SK-N-SH treated with all-trans-retinoic acid at 6 μM for 48 hours (cell line): ENCODE results near the gene NID1.

ENCODE experiments used
- ARNTL ChIP-seq: fragments of 450-650 bp; formaldehyde crosslinking; IDR thresholded peaks from 2 replicates; pipeline ENCODE4 v1.5.0; 2020; ENCODE audit warnings: low read depth, mild to moderate bottlenecking, moderate library complexity, borderline replicate concordance
- BACH2 ChIP-seq: fragments of 250-450 bp; sonication (Bioruptor Pico); IDR thresholded peaks from 2 replicates; pipeline ENCODE4 v1.9.0; 2021; ENCODE audit warnings: mild to moderate bottlenecking, borderline replicate concordance
- CSDC2 ChIP-seq: fragments of 250-450 bp; sonication (Bioruptor Pico); IDR thresholded peaks from 2 replicates; pipeline ENCODE4 v1.5.0; 2020; ENCODE audit warnings: mild to moderate bottlenecking, moderate library complexity
- ESRRG ChIP-seq: fragments of 250-450 bp; sonication (Bioruptor Pico); IDR thresholded peaks from 2 replicates; pipeline ENCODE4 v1.6.1; 2021; ENCODE audit warnings: mild to moderate bottlenecking
- GLIS3 ChIP-seq: fragments of 250-450 bp; sonication (Bioruptor Pico); IDR thresholded peaks from 2 replicates; pipeline ENCODE4 v1.5.0; 2020; ENCODE audit warnings: mild to moderate bottlenecking, moderate library complexity
- PATZ1 ChIP-seq: fragments of 250-450 bp; sonication (Bioruptor Pico); IDR thresholded peaks from 2 replicates; pipeline ENCODE4 v1.8.0; 2020; ENCODE audit warnings: mild to moderate bottlenecking, moderate library complexity, borderline replicate concordance
- PPARA ChIP-seq: fragments of 250-450 bp; sonication (Bioruptor Pico); IDR thresholded peaks from 2 replicates; pipeline ENCODE4 v1.5.0; 2020; ENCODE audit warnings: mild to moderate bottlenecking, borderline replicate concordance
- RARB ChIP-seq: fragments of 250-450 bp; sonication (Bioruptor Pico); IDR thresholded peaks from 2 replicates; pipeline ENCODE4 v1.8.0; 2021; ENCODE audit warnings: mild to moderate bottlenecking, moderate library complexity
- TCF4 ChIP-seq: fragments of 250-450 bp; sonication (Bioruptor Pico); IDR thresholded peaks from 2 replicates; pipeline ENCODE4 v1.8.0; 2021; ENCODE audit warnings: mild to moderate bottlenecking, moderate library complexity, borderline replicate concordance
- TSHZ2 ChIP-seq: fragments of 250-450 bp; sonication (Bioruptor Pico); IDR thresholded peaks from 2 replicates; pipeline ENCODE4 v1.5.0; 2020; ENCODE audit warnings: mild to moderate bottlenecking, moderate library complexity
- ZFP3 ChIP-seq: fragments of 250-450 bp; sonication (Bioruptor Pico); IDR thresholded peaks from 2 replicates; pipeline ENCODE4 v1.5.0; 2020; ENCODE audit warnings: mild to moderate bottlenecking, moderate library complexity
- ZFP30 ChIP-seq: fragments of 450-650 bp; formaldehyde crosslinking; IDR thresholded peaks from 2 replicates; pipeline ENCODE4 v1.5.0; 2022; ENCODE audit warnings: mild to moderate bottlenecking, moderate library complexity
- ZNF8 ChIP-seq: fragments of 450-650 bp; formaldehyde crosslinking; IDR thresholded peaks from 2 replicates; pipeline ENCODE4 v1.5.0; 2020; ENCODE audit warnings: mild to moderate bottlenecking, moderate library complexity
- TF ChIP-seq, protein P1 (sequence below): fragments of 250-450 bp; sonication (Bioruptor Pico); IDR thresholded peaks from 2 replicates; pipeline ENCODE4 v1.5.1; 2021; ENCODE audit warnings: mild to moderate bottlenecking, moderate library complexity

DNA sequence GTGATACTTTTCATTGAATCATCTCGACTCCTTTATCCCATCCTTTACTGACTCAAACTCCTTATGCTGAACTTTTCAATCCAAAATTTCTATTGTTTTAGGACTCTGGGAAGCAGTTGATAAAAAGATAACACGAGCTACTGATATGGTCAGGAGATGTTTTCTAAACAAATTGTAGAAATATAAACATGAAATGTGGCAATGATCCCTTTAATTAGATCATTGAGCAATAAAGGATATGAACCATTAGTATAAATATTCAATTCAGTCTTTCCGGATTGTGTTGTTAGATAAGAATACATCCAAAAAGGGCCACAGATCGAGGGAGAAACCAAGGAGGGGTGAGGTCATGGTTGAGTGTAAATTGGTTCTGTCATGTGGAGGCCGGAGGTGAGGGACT, 88.4 kb downstream of the NID1 start:
- no peak for TF ChIP-seq ZFP3 (CRISPR knock-in tag)
- no peak for TF ChIP-seq PPARA (CRISPR knock-in tag)
- no peak for TF ChIP-seq BACH2
- TF ChIP-seq TCF4 = no peak
- no peak for TF ChIP-seq CSDC2 (CRISPR knock-in tag)
- TF ChIP-seq ARNTL = no peak
- TF ChIP-seq TSHZ2 (CRISPR knock-in tag) = no peak
- no peak for TF ChIP-seq ESRRG
- no peak for TF ChIP-seq ZNF8
- no peak for TF ChIP-seq PATZ1 (CRISPR knock-in tag)
- TF ChIP-seq, protein P1, sequence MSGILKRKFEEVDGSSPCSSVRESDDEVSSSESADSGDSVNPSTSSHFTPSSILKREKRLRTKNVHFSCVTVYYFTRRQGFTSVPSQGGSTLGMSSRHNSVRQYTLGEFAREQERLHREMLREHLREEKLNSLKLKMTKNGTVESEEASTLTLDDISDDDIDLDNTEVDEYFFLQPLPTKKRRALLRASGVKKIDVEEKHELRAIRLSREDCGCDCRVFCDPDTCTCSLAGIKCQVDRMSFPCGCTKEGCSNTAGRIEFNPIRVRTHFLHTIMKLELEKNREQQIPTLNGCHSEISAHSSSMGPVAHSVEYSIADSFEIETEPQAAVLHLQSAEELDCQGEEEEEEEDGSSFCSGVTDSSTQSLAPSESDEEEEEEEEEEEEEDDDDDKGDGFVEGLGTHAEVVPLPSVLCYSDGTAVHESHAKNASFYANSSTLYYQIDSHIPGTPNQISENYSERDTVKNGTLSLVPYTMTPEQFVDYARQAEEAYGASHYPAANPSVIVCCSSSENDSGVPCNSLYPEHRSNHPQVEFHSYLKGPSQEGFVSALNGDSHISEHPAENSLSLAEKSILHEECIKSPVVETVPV = no peak
- TF ChIP-seq RARB (CRISPR knock-in tag) = no peak
- no peak for TF ChIP-seq GLIS3 (CRISPR knock-in tag)
- no peak for TF ChIP-seq ZFP30 (CRISPR knock-in tag)
